Motor neuron (in vitro differentiated cells): ENCODE results near the gene AFF3. TPM values are rescaled to one million over a fixed set of nuclear protein-coding genes. Genes with fewer than 3 reads are reported as not detected.

Experiments
- ATAC-seq, 8 experiments: fragments of 200-7000 bp; cut with Tn5 transposase; replicated peaks in 6 of 8; 2 replicates each; pipeline ENCODE4 v1.8.0; 2021; ENCODE audit warnings: mild to moderate bottlenecking in 8 of 8, moderate library complexity in 8 of 8
- H3K27ac ChIP-seq, 2 donors: fragments of 250-450 bp; sonication (Bioruptor Pico); 2 replicates each; pipeline ENCODE4 v1.9.0; 2021; ENCODE audit warnings: antibody characterized with exemption in 2 of 2, mild to moderate bottlenecking in 2 of 2, moderate library complexity in 1 of 2
- H3K4me1 ChIP-seq, 2 donors: fragments of 250-450 bp; sonication (Bioruptor Pico); replicated peaks in 1 of 2; 2 replicates each; pipeline ENCODE4 v1.6.1; 2021; ENCODE audit warnings: antibody characterized with exemption in 2 of 2, mild to moderate bottlenecking in 2 of 2, moderate library complexity in 1 of 2
- H3K4me3 ChIP-seq, 5 donors: fragments of 250-450 bp; sonication (Bioruptor Pico); 2 replicates each; pipeline ENCODE4 v1.9.0; 2021; ENCODE audit warnings: antibody characterized with exemption in 5 of 5, mild to moderate bottlenecking in 5 of 5, moderate library complexity in 4 of 5
- WGBS, 10 experiments: fragments of 450-650 bp; shearing (Covaris generic); methylation state at CpG; one replicate each; pipeline ENCODE4 v1.0.0; 2022; 5-methylcytosine and 5-hydroxymethylcytosine counted together
- in situ Hi-C, 9 experiments: fragments of 400-800 bp; cut with MboI; loops; one replicate each; pipeline ENCODE4 v1.15.0; 2021; ENCODE audit warnings: low sequenced_read_pairs in 9 of 9, low pct_unique_long_range_greater_than_20kb in 2 of 9; ENCODE audit not compliant: unreplicated experiment in 9 of 9
- total RNA-seq, 8 experiments: library from RNA; unstranded; fragments of 300-600 nt; gene quantifications; 2 replicates each; pipeline versions ENCODE4 v1.2.3 to v1.2.4, GENCODE V29; 2022

Gene AFF3
- total RNA-seq, 8 experiments from 2014 or later: 0.99 to 33.6 (median 16.7) TPM

DNA sequence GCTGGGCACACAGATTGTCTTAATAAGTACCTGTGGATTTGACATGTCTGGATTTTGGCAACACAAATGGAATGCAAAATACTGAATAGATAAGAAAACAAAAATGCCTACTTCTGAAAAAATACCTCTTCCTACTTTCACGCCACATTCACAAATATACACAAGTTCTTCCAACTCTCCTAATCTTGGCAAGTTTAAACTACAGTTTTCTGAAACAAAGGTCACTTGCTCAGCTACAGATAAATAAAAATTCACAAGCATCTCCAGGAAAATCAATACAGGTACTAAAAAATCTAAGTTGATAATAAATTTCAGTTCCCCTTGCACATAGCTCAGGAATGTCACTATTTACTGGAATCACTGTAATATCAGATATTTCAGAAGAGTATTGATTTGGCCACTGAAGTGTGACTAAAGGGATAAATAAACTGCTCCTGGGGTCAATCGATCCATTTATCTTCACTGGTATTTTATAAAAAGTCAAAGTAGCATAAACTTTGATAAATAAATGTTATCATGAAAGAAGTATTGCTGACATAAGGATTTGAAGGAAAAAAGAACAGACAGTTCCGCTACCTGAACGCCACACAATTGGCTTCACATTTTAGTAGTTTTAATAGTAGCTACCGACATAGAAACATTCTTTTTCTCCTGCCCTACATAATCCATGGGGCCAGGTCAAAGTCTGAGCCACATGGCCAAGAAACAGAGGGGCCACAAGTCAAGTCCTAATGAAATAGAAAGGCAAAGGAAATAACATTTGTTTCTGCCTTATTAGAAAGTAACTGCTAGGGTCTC lies 243.1 kb downstream of the AFF3 start:
- no peak for ATAC-seq
- WGBS, 10 experiments: 47 to 95% (median 87%) methylated on average over 2 to 5 of the region's 5 CpGs
- Histone ChIP-seq H3K4me1 (peaks cover 20 to 53% of the 10 kb centered on the region in 2 donors), H3K27ac (peak overlapping the region in 1 of 2 donors; percentile 49), H3K4me3 (no peak overlapping the region)
- in situ Hi-C loops: no loop called here

DNA sequence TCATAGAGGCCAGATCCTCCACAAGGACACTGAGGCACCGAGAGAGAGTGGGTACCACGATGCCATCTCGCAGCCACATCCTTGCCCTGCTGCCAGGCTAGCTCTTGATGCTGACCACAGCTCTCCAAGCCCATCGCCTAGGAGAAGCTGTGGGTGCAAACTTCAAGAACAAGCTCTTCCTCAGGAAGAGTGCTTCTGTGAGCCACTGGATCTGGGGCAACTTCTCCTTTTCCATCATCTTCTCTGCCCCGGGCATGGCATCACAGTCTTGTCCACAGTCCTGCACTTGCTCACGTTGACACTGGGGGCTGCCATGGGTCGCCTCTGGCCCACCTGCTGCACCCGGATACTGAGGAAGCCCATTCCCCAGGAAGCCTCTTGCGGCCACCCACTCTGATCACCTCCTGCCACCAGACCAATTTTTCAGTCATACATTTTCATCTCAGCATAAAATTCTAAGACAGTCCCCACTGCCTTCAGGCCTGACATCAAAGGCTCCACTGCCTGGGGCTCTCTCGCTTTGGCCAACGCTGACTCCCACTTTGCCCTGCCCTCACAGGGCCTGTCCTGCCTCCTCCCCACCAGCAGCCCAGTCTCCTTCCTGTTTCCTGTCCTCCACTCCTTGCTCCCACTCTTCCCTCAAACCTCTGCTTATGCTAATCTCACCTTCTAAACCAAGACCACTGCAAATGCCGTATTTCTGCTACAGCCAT lies 243.9 kb downstream of the AFF3 start:
- no peak for ATAC-seq
- H3K27ac ChIP-seq: no peak overlapping the region
- in situ Hi-C loops: no loop called here
- H3K4me3 ChIP-seq: no peak overlapping the region
- WGBS, 10 experiments: 71 to 100% (median 88%) methylated on average over 1 to 8 of the region's 12 CpGs; no CpG with 5 or more reads in 3 of the 10 experiments
- peaks cover 15 to 50% of the 10 kb centered on the region in 2 donors for H3K4me1 ChIP-seq

DNA sequence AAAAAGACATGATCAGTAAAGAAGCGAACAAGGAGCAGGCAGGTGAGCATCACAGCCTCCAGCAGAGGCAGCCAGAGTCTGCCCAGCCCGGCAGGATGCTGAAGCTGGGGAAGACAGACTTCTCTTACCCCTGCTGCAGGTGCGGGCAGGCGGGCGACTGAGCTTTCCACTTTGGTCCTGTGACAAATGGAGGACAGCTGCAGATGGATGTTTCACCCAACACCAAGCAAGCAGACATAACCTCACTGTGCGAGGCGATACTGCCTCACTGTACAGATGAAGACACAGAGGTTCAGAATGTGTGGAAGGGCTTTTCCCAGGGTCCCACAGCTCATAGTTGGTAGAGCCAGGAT lies 251.0 kb downstream of the AFF3 start:
- H3K27ac ChIP-seq: peak overlapping the region in 1 of 2 donors; percentile 2
- H3K4me1 ChIP-seq: peaks cover 17 to 43% of the 10 kb centered on the region in 2 donors
- in situ Hi-C loops: no loop called here
- ATAC-seq: peak in 4 of 8 experiments; percentile 15 to 50 (median 30)
- 51 to 100% (median 85%) methylated on average over 1 to 4 of the region's 7 CpGs; no CpG with 5 or more reads in 3 of the 10 experiments for WGBS, 10 experiments
- H3K4me3 ChIP-seq: no peak overlapping the region

DNA sequence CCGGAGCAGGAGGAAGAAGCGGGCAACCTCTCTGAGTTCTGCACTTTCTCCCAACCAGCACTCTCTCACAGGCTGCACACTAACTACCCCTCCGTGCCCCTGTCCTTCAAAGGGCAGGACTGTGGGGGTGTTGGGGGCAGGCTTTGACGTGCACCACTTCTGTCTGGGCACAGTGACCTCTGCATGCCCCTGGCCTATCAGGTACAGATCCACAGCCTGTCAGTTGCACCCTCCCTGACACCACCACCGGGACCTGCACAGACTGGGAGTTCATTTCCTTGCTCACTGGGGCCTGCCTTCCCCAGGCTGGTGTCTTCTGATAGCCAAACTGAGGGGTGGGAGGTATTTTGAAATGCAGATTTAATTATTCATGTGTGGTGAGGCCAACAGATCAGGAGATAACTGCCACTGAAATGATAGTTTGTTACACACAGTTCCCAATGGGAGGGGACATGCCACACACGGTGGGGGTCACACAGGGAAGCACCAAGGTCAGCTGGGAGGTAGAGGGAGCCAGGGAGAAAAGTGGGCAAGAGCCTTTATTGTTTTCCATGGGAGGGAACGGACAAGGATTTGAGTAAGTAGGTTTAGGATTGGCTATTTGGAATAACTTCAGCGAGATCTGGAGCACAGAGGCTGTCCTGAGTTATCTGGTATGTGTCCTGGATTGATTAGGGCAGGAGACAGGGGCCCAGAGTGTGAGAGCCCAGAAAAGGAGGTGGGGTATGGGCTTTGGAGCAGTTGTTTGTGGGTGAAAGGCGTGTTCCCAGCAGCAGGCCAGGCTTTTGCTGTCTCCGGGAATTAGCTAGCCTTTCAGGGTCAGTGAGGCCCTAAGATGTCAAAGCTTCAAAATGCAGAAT lies 251.6 kb downstream of the AFF3 start:
- peaks cover 21 to 49% of the 10 kb centered on the region in 2 donors for H3K4me1 ChIP-seq
- H3K4me3 ChIP-seq: no peak overlapping the region
- no peak overlapping the region for H3K27ac ChIP-seq
- WGBS, 10 experiments: 34 to 83% (median 66%) methylated on average over 1 to 7 of the region's 10 CpGs; no CpG with 5 or more reads in 2 of the 10 experiments
- ATAC-seq: peak in 4 of 8 experiments; percentile 6 to 55 (median 48)
- in situ Hi-C loops: no loop called here

DNA sequence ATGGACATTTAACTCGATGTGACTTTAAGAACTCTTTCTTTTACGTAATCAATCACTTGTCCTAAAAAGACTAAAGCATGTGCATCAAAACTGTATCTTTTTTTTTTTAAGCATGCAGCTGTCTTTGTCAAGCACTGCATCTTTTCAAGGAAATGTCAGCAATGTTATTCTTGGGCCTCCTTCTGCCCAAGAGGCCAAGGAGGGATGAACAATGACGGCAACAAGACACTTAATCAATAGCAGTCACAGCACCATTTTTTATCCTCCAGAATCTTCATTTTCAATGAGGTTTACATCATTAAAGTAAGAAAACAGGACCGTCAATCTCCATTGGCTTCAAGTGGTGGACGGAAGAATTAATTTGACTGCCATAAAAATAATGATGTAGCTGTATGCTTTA lies 253.8 kb downstream of the AFF3 start:
- H3K4me3 ChIP-seq: no peak overlapping the region
- peak in 1 of 8 experiments; percentile 27 for ATAC-seq
- H3K27ac ChIP-seq: no peak overlapping the region
- H3K4me1 ChIP-seq: peaks cover 40 to 65% of the 10 kb centered on the region in 2 donors
- WGBS, 10 experiments: 0 to 100% (median 35%) methylated on average over 1 to 5 of the region's 5 CpGs
- in situ Hi-C loops: no loop called here

DNA sequence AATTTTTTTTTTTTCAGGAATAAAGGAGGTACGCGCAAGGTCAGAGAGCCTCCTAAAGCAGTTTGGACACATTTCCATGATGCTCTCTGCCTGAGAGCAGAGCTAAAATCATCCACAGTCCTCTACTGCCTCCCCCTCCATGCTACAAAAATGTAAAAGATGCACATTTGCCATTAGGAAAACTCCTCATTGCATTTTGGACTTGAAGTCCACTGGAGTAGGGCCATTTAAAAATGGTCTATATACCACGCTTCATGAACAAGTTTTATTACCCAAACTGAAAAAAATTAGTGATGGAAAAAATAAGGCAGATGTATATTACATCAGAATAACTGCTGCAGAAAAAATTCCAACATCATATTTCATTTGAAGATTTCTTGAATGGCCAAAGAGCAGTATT lies 256.0 kb downstream of the AFF3 start:
- Histone ChIP-seq H3K4me3 (no peak overlapping the region), H3K4me1 (peaks cover 59 to 77% of the 10 kb centered on the region in 2 donors), H3K27ac (no peak overlapping the region)
- ATAC-seq: no peak
- in situ Hi-C loops: no loop called here
- WGBS, 10 experiments: 67 to 100% (median 96%) methylated on average over 1 to 3 of the region's 3 CpGs; no CpG with 5 or more reads in 1 of the 10 experiments

DNA sequence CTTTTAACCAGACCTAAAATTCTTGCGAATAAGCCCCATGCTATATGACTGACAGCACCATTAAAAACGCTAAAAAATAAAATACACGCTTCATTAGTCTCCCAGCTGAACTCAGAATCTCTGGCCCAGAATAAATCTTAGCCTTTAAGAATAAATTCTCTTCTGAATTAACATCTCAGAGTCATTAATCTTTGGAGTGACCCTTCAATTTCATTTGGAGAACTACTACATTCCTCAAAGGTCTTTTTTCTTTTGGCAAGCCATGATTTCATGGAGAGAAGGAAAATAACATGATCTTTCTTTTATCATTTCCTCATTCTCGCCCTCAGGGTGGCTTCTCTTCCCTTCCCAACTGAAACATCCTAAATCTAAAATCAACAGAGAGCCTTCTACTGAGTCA lies 259.0 kb downstream of the AFF3 start:
- in situ Hi-C loops: no loop called here
- H3K4me3 ChIP-seq: no peak overlapping the region
- 19 to 94% (median 64%) methylated on average over 1 to 4 of the region's 4 CpGs for WGBS, 10 experiments
- no peak for ATAC-seq
- peaks cover 74 to 81% of the 10 kb centered on the region in 2 donors for H3K4me1 ChIP-seq
- peak overlapping the region in 1 of 2 donors; percentile 61 for H3K27ac ChIP-seq

DNA sequence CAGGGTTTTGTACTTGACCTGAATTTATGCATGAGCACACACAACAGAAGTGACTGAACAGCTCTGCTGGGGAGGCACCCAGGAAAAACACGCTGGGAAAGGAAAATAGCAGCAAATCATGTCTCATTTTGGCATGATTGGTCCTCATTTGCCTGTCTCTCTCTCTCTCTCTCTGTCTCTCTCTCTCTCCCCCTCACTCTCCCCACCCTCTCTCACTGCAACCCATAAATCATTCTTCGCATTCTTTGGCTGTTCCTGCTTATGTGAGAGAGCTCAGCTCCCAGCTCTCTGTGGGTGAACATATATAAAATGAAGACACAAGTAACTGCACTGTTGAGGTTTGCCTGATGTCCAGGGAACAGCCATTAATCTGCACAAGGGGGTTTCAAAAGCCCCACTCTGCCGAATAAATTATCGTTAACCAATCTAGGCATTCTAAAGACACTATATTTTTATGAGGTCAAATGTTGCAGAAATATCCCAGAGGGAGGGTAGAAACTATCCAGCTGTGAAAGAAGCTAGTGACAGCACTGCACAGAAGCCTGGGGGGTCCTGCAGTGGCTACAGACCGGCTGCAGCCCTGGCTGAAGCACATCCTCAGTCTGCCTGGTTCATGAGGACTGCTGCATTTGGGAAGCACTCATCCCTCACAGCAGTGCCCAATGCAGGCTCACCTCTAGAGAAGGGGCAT lies 260.3 kb downstream of the AFF3 start:
- in situ Hi-C loops: no loop called here

DNA sequence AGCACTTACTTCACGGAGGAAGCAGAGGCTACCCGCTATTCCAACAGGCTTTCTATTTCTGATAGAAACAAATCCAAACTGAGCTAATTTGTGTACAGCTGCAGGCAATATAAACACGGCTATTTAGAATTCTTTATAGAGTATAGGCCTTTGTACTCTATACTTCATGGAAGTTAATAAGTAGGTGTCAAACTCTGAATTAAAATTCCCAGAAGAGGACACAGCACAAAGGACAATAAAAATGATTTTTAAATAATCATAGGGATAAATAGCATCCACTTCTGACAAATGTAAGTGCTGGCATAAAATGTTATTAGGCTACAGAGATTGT lies 261.5 kb downstream of the AFF3 start:
- in situ Hi-C loops: no loop called here
- ATAC-seq: peak in 1 of 8 experiments; percentile 1
- Histone ChIP-seq H3K4me3 (no peak overlapping the region), H3K27ac (peak overlapping the region in 1 of 2 donors; percentile 58), H3K4me1 (peaks cover 77 to 84% of the 10 kb centered on the region in 2 donors)
- 0 to 100% (median 65%) methylated on average over 1 to 3 of the region's 3 CpGs; no CpG with 5 or more reads in 3 of the 10 experiments for WGBS, 10 experiments

More for the DNA sequence above, 260.3 kb downstream of the AFF3 start:
- WGBS, 10 experiments: 0 to 50% (median 0%) methylated on average over 1 to 5 of the region's 5 CpGs; no CpG with 5 or more reads in 1 of the 10 experiments
- H3K4me3 ChIP-seq: peak overlapping the region in 2 of 5 donors; percentile 3 to 9
- peaks cover 74 to 87% of the 10 kb centered on the region in 2 donors for H3K4me1 ChIP-seq
- ATAC-seq: peak; percentile 82 to 89 (median 88)
- H3K27ac ChIP-seq: peak overlapping the region; percentile 49 to 61

DNA sequence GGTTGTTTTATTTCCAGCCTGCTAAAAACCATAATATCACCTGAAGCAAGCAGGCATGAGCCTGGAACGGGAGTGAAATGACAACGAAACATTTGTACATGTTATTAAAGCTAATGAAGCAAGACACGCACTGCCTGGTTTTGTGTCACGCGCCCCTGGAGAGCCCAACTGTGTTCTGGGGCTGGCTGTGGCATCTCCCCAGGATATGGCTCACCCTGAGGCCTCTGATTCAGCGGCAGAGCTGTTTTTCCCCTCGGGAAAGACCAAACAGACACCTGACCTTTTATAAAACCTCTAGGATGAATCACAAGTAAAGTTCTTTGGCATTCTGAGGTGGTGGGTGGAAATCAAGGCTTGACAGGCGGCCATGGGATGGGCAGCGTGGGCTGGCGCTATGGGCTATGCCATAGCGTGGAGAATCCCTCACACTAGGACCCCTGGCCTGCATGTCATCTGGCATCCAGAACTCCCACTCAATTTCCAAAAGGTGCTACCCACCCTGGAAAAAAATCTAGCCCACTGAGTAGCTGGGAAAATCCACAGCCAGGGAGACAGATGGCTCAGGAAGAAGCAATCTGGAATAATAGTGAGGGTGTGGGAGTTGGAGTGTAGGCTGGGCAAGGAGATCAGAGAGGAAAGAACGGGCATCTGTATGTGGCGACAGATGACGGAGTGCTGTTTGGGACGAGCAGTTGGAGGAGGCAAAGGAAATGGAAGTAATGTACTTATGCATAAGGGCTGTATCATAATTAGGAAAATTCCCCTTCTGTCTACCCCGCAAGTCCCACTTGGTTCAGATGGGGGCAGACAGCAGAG lies 262.0 kb downstream of the AFF3 start:
- H3K27ac ChIP-seq: peak overlapping the region in 1 of 2 donors; percentile 58
- H3K4me1 ChIP-seq: peaks cover 77 to 84% of the 10 kb centered on the region in 2 donors
- ATAC-seq: peak in 6 of 8 experiments; percentile 3 to 32 (median 14)
- no peak overlapping the region for H3K4me3 ChIP-seq
- in situ Hi-C loops: no loop called here
- 33 to 100% (median 75%) methylated on average over 1 to 11 of the region's 16 CpGs; no CpG with 5 or more reads in 1 of the 10 experiments for WGBS, 10 experiments

DNA sequence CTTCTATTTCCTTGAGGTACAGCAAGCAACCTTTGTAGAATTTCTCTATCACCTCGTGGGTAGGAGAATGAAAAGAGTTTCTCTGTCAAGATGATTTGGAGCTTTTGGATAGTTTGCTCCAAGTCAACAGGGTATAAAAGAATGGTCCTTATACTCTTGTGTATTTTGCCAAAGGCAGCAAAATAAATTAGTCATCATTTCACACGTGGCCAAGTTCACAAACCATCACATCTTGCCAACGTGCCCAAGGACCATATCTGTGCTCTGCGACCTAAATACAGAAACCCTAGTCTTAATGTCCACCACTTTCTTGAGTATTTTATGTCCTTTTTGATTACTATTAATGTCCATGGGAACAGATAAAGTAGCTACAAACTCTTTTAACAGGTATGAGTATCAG lies 262.9 kb downstream of the AFF3 start:
- 33 to 84% (median 70%) methylated on average over 1 to 4 of the region's 4 CpGs; no CpG with 5 or more reads in 2 of the 10 experiments for WGBS, 10 experiments
- H3K4me1 ChIP-seq: peaks cover 75 to 79% of the 10 kb centered on the region in 2 donors
- no peak overlapping the region for H3K27ac ChIP-seq
- in situ Hi-C loops: no loop called here
- no peak overlapping the region for H3K4me3 ChIP-seq
- ATAC-seq: no peak
